Dedifferentiated amniotic fluid mesenchymal stem cell (primary cell): ENCODE results near the gene ESYT2.
A peak's percentile ranks its signal among the peaks of the same experiment; 100 is the strongest.

Experiments
- DNase-seq: peaks from one replicate; pipeline ENCODE4 v3.0.0-alpha.2; 2016; ENCODE audit errors: extremely low spot score

The ESYT2 gene

DNA sequence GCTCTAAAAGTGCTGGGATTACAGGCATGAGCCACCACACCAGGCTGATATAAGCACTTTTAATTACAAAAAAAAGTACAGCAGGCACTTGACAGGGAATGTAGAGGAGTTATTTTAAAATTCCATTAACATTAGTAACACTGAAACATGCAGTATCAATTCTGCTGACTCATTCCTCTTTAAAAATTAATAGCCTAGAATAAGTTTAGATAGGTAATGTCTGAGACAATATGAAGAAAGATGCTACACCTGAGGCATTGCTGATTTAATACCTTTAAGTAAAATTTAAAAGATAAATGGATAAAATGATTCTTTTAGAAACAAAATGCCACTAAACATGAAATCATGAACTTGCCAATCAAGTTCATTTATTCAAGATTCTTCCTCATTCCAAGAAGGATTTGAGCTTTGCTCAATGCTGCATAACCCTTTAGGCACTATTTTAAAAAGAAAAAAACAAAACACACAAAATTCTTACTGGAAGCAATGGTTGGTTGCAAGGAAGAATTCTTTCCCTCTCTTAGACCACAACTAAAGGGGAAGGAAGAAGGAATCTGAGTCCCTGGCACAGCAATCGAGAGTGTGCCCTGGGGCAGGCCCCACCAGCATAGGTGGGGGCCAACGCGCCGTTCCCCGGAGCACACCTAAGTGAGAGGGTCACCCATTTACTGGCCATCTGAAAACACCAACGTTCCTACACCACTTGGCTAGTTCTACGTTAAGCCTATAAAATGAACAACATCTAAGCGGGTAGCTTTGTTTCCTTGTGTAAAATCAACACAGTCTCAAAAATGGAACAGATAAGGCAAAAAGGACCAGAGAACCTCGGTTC is 26.6 kb downstream of the ESYT2 start:
- DNase-seq: peak; percentile 68

DNA sequence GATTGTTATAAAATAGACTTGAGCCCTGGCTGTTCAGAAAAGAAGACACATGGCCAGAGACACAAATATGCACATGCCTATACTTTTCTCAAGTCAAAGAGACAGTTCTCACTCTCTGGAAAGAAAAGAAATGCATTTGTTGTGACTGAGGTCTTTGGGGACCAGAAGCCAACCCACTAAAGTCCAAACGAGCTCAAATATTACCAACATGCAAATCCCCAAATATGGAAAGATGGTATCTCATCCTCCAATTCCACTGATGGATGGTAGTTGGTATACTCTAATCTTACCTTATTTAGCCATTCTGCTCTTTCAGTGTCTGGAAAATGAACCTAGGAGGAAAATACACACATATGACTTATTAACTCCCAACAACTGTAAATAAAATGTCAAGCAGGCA is 30.6 kb downstream of the ESYT2 start:
- DNase-seq: no peak

DNA sequence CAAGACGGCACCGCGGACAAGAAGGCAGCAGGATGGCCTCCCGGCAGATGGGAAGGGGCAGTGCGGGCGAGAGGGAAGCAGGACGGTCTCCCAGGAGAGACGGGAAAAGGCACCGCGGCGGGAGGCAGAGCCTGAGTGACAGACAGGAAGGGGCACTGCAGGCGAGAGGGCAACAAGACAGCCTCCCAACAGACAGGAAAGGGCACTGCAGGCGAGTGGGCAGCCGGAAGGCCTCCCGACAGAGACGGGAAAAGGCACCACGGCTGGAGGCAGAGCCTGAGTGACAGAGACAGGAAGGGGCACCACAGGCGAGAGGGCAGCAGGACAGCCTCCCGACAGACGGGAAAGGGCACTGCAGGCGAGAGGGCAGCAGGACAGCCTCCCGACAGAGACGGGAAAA is 32.6 kb downstream of the ESYT2 start:
- no peak for DNase-seq

DNA sequence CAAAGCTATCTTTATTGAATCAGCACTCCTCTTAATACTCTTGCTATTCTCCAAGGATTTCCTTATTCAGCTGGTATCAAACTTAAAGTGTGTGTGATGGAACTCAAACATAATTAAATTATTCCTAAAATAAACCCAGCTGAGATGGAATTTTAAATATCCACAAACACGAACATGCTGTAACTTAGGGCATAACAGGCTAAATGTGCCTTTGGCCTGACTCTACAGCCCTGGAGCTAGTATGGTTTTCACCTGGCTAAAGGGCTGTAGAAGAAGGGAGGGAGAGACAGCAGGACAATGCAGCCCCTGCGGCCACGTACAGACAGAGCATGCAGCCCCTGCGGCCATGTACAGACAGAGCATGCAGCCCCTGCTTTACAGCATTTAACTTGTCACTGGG is 34.0 kb downstream of the ESYT2 start:
- no peak for DNase-seq

DNA sequence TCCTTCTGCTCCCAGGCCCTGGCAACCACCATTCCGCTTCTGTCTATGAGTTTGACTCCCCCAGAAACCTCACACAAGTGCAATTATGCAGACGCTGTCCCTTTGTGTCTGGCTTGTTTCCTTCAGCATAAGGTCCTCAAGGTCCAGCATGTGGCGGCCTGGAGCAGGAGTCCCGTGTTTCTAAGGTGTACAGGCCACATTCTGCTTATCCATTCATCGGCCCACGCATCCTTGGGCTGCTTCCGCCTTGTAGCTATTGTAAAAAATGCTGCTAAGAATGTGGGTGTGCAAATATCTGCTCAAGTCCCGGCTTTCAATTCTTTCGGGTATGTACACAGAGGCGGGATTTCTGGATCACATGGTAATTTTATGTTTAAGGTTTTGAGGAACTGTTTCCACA is 38.2 kb downstream of the ESYT2 start:
- DNase-seq: no peak

DNA sequence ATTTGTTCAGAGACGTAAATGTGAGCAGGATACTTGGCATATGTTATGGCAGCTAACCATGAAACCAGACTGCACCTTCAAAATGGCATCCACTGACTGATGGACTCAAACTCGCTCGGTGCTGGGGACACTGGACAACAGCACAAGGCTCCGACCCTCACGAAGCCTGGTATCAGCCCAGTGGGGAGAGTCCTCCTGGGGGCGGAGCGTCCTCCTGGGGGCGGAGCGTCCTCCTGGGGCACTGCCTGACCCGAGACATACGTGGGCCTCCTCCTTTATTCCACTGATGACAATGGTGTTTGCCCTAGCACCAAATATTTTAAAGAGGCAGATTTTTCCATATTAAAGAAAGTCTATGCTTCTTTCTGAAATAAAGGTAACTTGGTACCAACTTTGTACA is 39.5 kb downstream of the ESYT2 start:
- no peak for DNase-seq

DNA sequence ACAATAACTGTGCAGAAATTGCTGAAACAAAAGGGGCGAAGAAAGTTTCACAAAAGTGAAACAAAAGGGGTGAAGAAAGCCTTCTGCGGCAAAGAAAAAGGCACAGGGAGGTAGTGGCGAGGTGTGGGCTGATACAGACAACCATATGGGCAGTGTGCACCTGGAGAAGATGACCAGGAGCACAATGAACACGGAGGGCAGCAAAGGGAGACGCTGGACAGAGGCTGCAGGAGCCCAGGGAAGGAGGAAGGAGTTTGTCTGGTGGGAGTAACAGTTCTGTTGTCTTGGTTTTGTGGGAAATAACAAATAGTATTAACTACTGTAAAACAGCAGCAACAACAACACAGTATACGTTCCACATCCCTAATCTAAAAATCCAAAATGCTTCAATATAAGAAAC is 42.4 kb downstream of the ESYT2 start:
- DNase-seq: no peak

DNA sequence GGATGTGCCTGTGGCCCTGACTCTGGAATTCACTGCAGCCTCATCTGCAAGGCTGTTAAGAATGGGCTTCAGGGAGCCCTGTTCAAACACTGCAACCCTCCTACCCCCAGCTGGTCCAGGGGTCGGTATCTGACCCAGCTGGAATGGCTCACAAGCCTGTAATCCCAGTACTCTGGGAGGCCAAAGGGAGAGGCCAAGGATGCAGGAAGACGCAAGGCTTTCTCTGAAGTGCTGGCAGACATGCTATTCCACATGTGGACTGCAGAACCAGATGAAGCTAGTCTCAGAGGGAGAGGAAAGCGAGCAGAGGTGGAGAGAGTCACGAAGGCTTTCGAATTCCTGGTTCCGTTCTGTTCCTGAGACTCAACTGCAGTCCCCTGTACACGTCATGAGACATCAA is 45.0 kb downstream of the ESYT2 start:
- no peak for DNase-seq

DNA sequence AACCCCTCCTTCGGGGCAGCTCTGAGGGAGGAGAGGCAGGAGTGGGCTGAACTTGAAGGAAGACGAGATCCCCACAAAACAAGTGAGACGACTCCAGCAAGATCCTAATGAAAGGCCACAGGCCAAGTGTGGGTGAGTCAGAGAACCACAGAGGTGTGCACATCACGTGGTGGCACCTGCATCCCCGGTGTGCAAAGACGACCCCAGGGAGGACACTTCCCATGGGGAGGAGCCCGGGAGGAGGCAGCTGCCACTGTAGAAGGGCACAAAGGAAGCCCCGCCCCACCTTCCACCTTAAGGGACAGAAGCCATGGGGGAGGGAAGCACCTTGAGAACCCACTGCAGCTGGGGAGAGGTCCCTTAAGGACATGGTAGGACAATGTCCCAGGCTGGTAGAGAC is 45.7 kb downstream of the ESYT2 start:
- no peak for DNase-seq

DNA sequence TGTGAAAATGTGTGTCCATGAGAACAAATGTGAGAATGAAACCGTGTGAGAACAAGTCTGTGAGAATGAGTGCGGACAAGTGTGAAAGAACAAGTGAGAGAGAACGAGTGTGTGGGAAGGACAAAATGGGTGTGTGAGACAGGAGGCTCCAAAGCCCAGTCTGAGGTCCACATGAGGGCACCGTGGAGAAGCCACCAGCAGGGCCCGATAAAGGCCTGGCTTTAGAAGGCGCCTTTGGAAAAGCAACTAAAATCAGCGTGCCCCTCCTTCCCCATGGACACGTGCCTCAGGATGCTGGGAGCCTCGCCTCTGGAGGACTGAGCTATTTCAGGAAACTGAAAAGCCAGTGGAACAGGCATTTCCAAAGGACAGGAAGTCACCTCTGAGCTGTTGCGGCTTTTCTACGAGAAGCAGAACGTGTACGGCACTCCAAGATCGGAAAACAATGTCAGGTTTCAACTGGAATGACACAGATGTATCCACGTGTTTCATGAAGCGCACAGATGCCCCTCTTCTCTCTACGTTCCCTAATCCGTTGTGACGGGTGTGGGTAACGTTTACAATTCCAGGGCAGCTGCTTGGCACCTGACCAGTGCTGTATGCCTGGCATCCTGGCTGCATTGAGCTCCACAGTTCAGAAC is 46.4 kb downstream of the ESYT2 start:
- DNase-seq: no peak

DNA sequence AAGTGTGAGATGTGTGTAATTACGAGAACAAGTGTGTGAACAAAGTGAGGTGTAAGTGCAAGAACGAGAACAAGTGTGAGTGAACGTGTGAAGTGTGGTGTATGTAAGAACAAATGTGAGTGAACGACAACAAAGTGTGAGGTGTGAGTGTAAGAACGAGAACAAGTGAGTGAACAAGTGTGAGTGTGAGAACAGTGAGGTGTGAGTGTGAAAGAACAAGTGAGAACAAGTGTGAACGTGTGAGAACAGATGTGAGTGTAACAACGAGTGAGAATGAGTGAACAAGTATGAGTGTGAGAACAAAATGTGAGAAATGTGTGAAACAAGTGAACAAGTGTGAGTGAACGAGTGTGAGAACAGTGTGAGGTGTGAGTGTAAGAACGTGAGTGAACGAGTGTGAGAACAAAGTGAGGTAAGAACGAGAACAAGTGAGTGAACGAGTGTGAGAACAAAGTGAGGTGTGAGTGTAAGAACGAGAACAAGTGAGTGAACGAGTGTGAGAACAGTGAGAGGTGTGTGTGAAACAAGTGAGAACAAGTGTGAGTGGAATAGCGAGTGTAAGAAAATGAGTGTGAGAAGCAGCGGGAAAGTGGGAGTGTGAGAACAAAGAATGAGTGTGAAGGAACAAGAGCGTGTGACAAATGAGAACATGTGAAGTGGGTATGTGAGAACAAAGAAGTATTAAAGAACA is 47.2 kb downstream of the ESYT2 start:
- DNase-seq: no peak

DNA sequence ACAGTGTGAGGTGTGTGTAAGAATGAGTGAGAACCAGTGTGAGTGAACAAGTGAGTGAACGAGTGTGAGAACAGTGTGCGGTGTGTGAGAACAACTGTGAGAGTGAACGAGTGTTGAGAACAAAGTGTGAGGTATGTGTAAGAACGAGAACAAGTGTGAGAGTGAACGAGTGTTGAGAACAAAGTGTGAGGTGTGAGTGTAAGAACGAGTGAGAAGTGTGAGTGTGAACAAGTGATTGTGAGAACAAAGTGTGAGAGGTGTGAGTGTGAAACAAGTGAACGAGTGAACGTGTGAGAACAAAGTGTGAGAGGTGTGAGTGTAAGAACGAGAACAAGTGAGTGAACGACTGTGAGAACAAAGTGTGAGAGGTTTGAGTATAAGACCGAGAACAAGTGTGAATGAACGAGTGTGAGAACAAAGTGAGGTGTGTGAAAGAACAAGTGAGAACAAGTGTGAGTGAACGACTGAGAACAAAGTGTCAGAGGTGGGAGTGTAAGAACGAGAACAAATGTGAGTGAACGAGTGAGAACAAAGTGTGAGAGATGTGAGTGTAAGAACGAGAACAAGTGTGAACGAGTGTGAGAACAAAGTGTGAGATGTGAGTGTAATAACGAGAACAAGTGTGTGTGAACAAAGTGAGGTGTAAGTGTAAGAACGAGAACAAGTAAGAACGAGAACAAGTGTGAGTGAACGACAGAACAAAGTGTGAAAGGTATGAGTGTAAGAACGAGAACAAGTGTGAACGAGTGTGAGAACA is 47.9 kb downstream of the ESYT2 start:
- DNase-seq: no peak

DNA sequence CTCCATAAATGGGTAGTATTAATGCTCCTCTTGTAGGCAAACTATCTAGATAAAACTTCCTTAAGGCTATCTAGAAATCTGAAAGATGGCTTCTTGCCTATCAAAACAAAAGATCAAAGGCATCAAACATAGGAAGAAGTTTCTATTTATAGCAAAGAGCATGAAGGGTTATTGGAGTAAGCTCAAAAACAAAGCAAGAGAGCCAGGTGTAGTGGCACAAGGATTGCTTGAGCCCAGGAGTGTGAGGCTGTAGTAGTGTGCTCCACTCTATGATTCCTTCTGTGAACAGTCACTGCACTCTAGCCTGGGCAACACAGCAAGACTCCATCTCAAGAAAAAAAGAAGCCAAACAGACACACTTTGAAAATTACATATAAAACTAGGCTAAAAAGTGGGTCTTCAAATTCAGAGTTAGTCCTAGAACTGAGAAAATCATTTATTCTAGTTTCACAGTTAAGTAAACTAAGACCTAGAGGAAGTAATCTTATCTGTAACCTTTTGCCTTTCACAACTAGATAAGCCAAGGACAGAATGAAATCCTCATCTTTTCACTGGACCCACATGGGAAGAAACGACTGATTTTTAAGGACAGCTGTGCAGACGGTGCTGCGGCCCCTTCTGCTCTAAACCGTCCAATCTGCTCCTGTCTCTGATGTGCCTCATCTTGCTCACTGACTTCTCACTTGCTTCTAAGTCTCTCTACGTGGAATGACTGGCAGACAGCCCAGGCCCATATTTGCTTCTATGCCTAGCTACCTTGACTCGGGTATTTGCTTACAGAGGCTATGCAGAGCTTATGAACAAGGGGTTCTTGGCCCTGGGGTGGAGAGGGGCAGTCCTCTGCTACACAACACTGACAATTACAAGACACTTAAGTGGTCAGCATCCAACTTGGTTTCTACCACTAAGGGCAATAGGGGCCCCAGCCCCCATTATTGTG is 50.0 kb downstream of the ESYT2 start:
- DNase-seq: no peak

DNA sequence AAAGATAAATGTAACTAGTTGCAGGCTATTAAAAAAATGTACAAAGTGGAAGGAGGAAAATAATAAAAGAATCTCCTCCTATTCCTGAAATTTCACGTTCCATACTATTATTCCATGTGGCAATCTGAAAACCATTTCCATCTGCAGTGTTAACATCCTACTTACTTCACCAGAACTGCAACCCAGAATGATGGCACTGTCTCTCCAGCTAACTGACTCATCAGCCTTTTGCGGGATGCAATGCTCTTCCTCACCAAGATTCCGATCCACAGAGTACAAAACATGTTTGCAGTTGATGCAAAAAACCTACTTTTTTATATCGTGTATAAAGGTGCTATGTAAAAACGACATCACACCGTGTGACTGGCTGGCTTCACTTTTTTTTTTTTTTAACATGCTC is 50.8 kb downstream of the ESYT2 start:
- no peak for DNase-seq

DNA sequence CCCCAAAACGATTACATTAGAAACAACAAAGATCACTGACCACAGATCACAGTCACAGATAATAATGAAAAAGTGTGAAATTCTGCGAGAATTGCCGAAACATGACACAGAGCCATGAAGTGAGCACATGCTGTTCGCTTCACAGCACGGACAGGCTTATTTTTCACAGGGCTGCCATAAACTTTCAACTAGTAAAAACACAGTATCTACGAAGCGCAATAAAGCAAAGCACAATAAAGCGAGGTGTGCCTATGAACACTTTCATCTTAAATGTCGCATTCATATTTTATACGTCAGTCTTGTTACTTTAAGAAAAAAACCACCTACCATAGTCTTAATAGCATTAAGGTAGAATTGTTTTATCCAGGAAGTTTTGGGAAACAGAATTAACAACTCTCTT is 51.5 kb downstream of the ESYT2 start:
- DNase-seq: no peak

DNA sequence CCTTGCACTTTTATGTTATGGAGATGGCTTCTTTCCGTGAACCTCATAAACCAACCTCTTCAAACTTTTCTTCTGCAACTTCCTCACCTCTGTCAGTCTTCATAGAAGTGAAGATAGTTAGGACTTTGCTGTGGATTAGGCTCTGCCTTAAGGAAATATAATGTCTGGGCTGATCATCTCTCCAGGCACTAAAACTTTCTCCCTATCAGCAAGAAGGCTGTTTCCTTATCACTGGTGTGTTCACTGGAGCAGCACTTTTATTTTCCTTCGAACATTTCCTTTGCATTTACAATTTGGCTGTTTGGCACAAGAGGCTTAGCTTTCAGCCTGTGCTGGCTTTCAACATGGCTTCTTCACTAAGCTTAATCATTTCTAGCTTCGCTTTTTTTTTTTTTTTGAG is 52.8 kb downstream of the ESYT2 start:
- DNase-seq: no peak

DNA sequence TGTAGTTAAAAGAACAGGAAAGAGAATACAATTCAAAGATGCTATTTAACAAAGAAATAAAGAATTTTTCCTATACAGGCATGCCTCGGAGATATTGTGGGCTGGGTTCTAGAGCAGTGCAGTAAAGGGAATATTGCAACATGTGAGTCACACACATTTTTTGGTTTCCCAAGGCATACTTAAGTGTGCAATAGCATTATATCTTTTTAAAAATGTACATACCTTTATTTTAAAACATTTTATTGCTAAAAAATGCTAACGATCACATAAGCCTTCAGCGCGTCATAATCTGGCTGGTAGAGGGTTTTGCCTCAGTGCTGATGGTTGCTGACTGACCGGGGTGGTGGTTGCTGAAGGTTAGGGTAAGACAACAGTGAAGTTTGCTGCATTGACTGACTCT is 54.4 kb downstream of the ESYT2 start:
- DNase-seq: no peak

DNA sequence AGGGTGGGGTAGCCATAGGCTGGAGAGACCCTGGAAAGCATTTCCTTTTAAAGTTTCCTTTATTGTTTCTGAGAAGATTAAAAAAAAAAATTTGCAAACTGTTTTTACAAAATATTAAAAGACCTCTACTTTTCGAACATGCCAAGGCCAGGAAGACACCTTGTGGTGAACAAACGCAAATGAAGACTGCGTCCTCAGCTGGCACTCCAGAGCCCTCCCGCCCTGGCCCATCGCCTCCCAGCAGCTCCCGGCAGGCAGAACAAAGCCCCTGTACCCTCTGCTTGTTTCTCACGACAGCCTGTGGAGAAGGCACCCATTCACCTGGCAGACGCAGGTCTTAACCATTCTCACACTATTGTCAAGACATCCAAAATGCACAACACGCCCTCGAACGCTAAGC is 56.4 kb downstream of the ESYT2 start:
- DNase-seq: no peak

DNA sequence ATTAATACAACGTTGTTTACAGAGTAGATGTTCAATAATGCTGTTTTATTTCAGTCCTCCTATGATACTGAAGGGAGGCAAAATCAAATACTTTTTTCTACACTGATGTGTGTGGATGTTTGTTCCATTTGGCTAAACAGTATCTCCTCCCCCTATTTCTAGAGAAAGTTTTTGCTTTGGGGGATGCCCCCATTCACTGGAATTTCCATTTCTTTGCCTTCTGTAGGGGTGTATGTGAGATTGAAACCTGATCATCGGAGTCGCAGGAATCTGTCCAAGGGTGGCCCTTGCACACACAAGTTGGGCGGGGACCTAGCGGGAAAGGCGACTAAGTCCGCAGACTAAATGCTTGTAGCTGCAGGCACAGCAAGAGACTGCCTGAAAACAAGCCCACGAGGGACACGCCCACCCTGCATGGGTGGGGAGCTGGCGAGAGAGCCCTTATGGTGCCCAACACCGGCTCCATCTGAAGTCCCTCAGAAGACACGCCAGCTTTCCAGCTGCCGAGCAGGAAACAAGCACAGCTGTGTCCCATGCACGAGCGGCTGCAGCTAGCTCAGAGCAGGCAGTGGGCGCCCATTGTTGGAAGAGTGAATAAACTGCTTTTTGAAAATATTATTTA is 58.0 kb downstream of the ESYT2 start:
- no peak for DNase-seq

DNA sequence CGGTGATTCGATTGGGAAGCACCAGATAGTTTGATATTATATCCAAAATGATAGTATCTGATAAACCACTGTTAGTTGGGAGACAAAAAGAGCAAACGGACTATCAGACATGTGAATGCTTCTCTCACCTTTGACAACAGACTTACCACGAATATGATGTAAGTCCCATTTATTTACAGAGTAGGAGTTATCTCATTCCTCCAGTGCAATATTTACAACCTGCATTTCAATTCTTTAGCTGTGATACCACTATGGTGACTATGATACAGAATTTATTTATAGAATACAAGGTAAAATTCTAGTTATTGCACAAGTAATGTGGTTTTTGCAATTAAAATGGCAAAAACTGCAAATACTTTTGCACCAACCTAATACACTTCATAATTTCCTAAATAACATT is 61.6 kb downstream of the ESYT2 start:
- DNase-seq: no peak
